ENCODE results near the gene MCTP1. TPM values are rescaled to one million over a fixed set of nuclear protein-coding genes. Genes with fewer than 3 reads are reported as not detected.

MCTP1 gene
- total RNA-seq, 1 experiment from 2014 or later = 25.8 TPM

GRCh38 chr5:94744906-94745305 is 540.0 kb downstream of the MCTP1 start:
- Histone ChIP-seq H3K27ac (ENCODE audit: low read depth, low read length, poor library complexity, severe bottlenecking) (no peak overlapping the region), H3K4me1 (ENCODE audit: insufficient read depth, low read length, poor library complexity, severe bottlenecking) (peaks cover 6% of the 10 kb centered on the region), H3K27me3 (replicated peaks; ENCODE audit: insufficient read depth, low read depth, low read length, poor library complexity) (no peaks in the 10 kb centered on the region), H3K9me3 (ENCODE audit: low read depth, low read length, poor library complexity, severe bottlenecking) (no peaks in the 10 kb centered on the region), H3K36me3 (ENCODE audit: insufficient read depth, low read length, poor library complexity, severe bottlenecking) (no peaks in the 10 kb centered on the region), H3K4me3 (ENCODE audit: low read depth, low read length, poor library complexity, severe bottlenecking) (no peak overlapping the region)
- intact Hi-C loops (cut with micrococcal nuclease; ENCODE audit: unreplicated experiment) = no loop called here
- ChIA-PET CTCF (no interaction called here), POLR2A (ENCODE audit: low non-redundant PET) (no interaction called here)
- no peak for TF ChIP-seq CTCF (conservative IDR thresholded peaks at IDR 0.05; ENCODE audit: low read depth, low read length)
- TF ChIP-seq EZH2 (IDR thresholded peaks at IDR 0.05; ENCODE audit: borderline replicate concordance, low read depth, low read length, poor library complexity, severe bottlenecking) = no peak
- no TSS peak for BruUV-seq (replicated peaks)
- no peak for DNase-seq (ENCODE audit: low spot score)

- Histone ChIP-seq H3K4me1 (ENCODE audit: insufficient read depth, low read length, poor library complexity, severe bottlenecking) (peaks cover 6% of the 10 kb centered on the region), H3K27me3 (replicated peaks; ENCODE audit: insufficient read depth, low read depth, low read length, poor library complexity) (no peaks in the 10 kb centered on the region), H3K4me3 (ENCODE audit: low read depth, low read length, poor library complexity, severe bottlenecking) (no peak overlapping the region), H3K27ac (ENCODE audit: low read depth, low read length, poor library complexity, severe bottlenecking) (no peak overlapping the region), H3K36me3 (ENCODE audit: insufficient read depth, low read length, poor library complexity, severe bottlenecking) (no peaks in the 10 kb centered on the region), H3K9me3 (ENCODE audit: low read depth, low read length, poor library complexity, severe bottlenecking) (no peaks in the 10 kb centered on the region)
- ChIA-PET POLR2A (ENCODE audit: low non-redundant PET) (no interaction called here), CTCF (no interaction called here)
- DNase-seq (ENCODE audit: low spot score) = no peak
- TF ChIP-seq CTCF (conservative IDR thresholded peaks at IDR 0.05; ENCODE audit: low read depth, low read length) = no peak
- no peak for TF ChIP-seq EZH2 (IDR thresholded peaks at IDR 0.05; ENCODE audit: borderline replicate concordance, low read depth, low read length, poor library complexity, severe bottlenecking)
- intact Hi-C loops (cut with micrococcal nuclease; ENCODE audit: unreplicated experiment) = no loop called here
- BruUV-seq (replicated peaks) = no TSS peak
Observed at GRCh38 chr5:94742852-94743251, 542.0 kb downstream of the MCTP1 start.

- H3K27ac ChIP-seq (ENCODE audit: low read depth, low read length, poor library complexity, severe bottlenecking) = no peak overlapping the region
- no peaks in the 10 kb centered on the region for H3K9me3 ChIP-seq (ENCODE audit: low read depth, low read length, poor library complexity, severe bottlenecking)
- BruUV-seq (replicated peaks) = no TSS peak
- no peaks in the 10 kb centered on the region for H3K36me3 ChIP-seq (ENCODE audit: insufficient read depth, low read length, poor library complexity, severe bottlenecking)
- TF ChIP-seq EZH2 (IDR thresholded peaks at IDR 0.05; ENCODE audit: borderline replicate concordance, low read depth, low read length, poor library complexity, severe bottlenecking) (no peak), CTCF (conservative IDR thresholded peaks at IDR 0.05; ENCODE audit: low read depth, low read length) (no peak)
- peak; percentile 40 for DNase-seq (ENCODE audit: low spot score)
- peaks cover 6% of the 10 kb centered on the region for H3K4me1 ChIP-seq (ENCODE audit: insufficient read depth, low read length, poor library complexity, severe bottlenecking)
- intact Hi-C loops (cut with micrococcal nuclease; ENCODE audit: unreplicated experiment) = no loop called here
- no peaks in the 10 kb centered on the region for H3K27me3 ChIP-seq (replicated peaks; ENCODE audit: insufficient read depth, low read depth, low read length, poor library complexity)
- CTCF ChIA-PET = no interaction called here
- H3K4me3 ChIP-seq (ENCODE audit: low read depth, low read length, poor library complexity, severe bottlenecking) = no peak overlapping the region
- POLR2A ChIA-PET (ENCODE audit: low non-redundant PET) = no interaction called here
Observed at GRCh38 chr5:94740286-94740685, 544.6 kb downstream of the MCTP1 start.
